NOMO-1 (cell line): ENCODE results near the gene CXorf66.
"Not testable (repeated sequence)": the region's sequence is repeated elsewhere in the genome, so short reads cannot be mapped to it uniquely, and the experiment has no call there.

Source experiments
- DNase-seq, 2 experiments: peaks; one replicate each; lab custom pipeline; 2025; ENCODE audit not compliant: unreplicated experiment in 2 of 2; lab: John Stamatoyannopoulos, UW

Gene CXorf66

DNA sequence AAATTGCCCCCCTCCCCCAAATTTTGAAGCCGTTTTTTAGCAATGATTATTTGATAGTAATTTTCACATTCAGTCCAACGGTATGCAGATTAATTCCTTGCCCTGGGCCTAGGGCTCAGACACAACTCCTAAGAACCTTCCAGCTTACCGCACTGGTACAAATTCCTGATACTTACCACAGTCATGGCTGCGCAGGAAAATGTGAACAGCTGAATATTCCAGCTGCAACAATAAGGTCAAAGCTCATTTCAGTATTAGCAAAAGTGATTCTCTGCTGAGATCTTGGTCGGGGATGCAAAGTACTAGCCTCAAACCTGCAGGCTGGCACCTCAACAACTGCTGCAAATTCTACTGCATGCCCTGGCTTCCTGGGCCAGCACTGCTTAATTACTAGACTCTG, 35.4 kb downstream of the CXorf66 start:
- DNase-seq = no peak

DNA sequence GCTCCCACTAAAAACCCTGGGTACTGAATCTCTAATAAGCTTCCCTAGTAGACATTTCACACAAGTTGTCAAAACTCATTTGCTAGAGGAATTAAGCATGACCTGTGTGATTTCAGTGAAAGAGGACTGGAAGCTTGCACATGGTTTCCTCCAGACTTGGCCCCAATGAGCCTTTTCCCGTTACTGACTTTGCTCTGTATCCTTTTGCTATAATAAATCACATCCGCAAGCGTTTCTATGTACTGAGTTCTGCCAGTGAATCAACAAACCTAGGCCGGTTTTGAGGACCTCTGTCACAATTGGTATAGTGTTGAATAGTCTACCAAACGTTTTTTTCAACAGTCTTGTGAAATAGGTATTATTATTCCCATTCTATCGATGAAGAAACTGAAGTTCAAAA, 40.6 kb downstream of the CXorf66 start:
- no peak for DNase-seq

- no peak for DNase-seq
These were observed 41.1 kb downstream of the CXorf66 start for GRCh38 chrX:139924069-139924695.

GRCh38 chrX:139921142-139921541, 44.2 kb downstream of the CXorf66 start:
- not testable (repeated sequence) for DNase-seq

DNA sequence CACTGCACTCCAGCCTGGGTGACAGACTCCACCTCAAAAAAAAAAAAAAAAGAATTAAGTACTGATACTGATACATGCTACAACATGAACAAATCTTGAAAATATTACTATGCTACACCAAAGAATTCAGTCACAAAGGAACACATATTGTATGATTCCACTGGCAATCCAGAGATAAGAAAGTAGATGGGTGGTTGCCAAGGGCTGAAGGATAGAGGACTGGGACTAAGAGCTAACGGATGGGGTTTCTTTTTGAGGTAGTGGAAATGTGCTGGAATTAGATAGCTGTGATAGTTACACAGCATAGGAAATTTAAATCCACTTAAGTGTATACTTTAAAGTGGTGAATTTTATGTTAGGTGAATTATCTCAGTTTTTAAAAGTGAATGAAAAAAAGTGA, 45.0 kb downstream of the CXorf66 start:
- DNase-seq = no peak

DNA sequence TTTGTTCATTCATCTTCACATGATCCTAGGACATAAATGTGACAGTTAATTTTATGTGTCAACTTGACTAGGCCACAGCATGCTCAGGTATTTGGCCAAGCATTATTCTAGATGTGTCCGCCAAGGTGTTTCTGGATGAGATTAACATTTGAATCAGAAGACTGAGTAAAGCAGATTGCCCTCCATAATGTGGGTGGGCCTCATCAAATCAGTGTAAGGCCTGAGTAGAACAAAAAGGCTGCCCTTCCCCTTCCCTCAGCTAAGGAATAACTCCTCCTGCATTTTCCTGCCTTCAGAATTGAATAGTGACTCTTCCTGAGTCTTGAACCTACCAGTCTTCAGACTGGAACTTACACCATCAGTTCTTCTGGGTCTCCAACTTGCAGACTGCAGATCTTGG, 50.9 kb downstream of the CXorf66 start:
- DNase-seq = no peak

DNA sequence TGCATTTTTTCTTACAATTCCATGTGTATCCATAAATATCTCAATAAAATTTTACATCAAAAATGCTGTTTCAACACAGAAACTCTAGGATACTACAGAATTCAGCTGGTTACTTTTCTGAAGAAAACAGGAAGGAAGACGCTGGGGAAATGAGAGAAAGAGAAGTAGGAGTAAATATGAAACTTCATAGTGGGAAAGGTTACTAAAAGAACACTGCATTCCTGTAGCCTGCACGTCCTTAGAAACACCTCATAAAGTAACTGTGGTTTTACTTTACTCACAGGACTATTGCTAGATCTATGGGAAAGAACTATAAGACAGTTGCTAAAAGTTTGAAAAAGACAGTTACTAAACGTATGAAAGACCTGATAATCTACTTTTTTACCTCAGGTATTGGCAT, 55.6 kb downstream of the CXorf66 start:
- DNase-seq = peak in 1 of 2 experiments; percentile 46

DNA sequence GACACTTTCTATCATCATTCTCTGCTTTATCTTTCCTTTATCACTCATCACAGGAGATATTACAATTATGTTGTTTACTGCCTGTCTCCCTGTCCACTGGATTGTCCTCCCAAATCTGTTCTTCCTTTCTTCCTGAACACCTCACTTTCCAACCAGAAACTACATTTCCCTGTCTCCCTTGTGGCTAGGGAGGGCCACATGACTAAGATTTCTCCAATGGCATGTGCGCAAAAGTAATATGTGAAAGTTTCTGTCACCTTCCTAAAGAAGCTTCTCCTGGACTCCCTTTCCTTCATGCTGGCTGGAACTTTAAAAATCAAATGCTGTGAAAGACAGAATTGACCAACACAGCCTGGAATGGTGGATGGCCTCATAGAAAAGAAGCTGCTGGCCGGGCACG, 58.2 kb downstream of the CXorf66 start:
- no peak for DNase-seq

- no peak for DNase-seq
These were observed 59.6 kb downstream of the CXorf66 start for GRCh38 chrX:139905743-139906142.
